LHCN-M2 (cell line): ENCODE data around the gene ACBD4. TPM values are rescaled to one million over a fixed set of nuclear protein-coding genes. Genes with fewer than 3 reads are reported as not detected.

ENCODE experiments used
- DNase-seq: peaks from one replicate; pipeline ENCODE4 v3.0.0-alpha.2; 2012; ENCODE audit warnings: low read depth
- polyA plus RNA-seq: library from polyadenylated mRNA; unstranded; fragments of >200 nt; gene quantifications from one replicate; pipeline ENCODE4 v1.2.1, GENCODE V29; 2012; ENCODE audit warnings: missing spikeins
- total RNA-seq: library from RNA; depleted of rRNA; stranded (reverse); fragments of >200 nt; gene quantifications from 2 replicates; pipeline ENCODE4 v1.2.3, GENCODE V29; 2014; rRNA removed

The ACBD4 gene
- total RNA-seq: 3.1 and 4.4 TPM in 2 replicates
- polyA plus RNA-seq: 5.1 TPM

DNA sequence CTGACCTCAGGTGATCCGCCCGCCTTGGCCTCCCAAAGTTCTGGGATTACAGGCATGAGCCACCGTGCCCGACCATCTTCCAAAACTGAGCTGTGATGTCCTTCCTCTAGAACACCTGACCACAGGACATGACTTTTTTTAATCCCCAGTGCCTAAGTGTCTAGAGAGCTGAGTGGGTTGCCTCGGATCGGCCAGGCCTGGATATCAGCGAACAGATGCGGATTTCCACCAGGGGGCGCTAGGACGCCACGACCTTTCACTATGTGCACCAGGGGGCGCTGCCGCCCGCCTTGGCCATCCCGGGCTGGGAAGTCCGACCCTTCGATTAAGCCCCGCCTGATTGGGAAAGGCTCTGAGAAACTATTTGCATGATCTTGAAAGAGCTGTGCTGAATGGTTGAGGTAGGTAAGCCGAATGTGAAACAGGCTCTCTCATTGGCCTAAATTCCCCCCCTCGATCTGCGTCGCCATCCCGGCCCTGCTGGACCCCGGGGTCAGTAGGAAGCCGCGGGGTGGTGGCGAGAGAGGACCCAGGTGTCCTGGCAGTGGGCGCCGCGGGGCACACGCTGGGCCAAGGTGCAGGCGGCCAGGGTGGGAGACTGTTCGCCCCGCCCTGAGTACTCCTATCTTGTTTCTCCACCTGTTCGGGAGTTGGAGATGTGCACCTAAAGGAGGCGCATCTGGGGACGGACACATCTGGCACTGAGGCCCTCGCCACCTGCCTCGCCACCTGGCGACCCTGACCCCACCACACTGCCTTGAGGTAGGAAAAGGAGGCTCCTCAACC, at the start of gene ACBD4:
TSS of gene ACBD4 (plus strand) at position 496 of the 786 bp plus-strand sequence. CDS start 458 bp downstream, outside the sequence.
- peak; percentile 97 for DNase-seq

DNA sequence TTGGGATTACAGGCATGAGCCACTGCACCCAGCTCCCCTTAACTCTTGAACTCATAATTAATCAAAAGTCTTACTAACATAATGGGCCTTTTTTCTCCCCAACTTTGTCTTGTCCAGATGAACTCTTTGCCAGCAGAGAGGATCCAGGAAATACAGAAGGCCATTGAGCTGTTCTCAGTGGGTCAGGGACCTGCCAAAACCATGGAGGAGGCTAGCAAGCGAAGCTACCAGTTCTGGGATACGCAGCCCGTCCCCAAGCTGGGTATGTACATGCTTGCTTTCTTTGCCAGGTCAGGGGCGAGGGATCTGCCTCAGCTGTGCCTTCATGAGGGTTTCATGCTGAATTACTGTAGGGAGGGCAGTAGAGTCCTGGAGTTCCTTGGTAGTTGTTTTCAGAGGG, 49.1 kb upstream of the ACBD4 start:
- no peak for DNase-seq

DNA sequence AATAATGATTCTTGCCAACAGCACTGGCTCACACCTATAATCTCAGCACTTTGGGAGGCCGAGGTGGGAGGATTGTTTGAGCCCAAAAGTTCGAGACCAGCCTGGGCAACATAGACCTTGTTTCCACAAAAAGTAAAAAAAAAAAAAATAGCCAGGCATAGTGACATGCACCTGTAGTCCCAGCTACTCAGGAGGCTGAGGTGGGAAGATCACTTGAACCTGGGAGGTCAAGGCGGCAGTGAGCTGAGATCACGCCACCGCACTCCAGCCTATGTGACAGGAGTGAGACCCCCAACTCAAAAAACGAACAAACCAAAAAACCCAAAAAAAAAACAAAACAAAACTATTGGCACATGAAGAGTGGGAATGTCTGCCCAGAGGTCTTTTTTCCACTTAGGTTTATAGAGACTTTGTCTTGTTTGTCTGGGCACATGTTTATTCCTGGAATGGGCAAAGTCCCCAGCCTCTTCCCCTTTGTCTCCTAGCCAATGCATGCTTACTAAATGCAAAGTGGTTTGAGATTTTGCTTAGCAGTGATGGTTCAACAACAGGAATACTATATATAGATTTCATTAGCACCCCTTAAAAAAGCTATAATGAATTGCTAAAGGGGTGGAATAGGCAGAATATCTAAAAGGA, 48.5 kb upstream of the ACBD4 start:
- no peak for DNase-seq

GRCh38 chr17:45087504-45087975, 47.9 kb upstream of the ACBD4 start:
- DNase-seq: peak; percentile 56

DNA sequence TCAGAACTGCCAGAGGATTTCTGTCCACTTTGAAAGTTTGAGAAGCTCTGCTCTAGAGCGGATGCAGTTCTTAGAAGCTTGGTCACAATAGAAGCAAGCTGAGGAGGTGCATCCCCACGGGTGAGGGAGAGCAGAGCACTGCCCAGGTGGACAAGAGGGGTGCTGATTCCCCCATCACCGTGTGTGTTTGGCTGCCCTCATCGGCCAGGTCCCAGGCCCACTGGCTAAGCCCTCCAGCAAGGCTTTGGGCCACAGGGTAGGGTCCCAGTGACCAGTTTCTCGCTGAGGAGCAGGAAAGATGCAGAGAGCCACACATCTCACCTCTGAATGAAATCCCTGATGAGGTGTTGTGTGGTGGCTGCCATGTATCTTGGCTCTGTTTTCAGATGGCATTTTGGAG, 47.5 kb upstream of the ACBD4 start:
- DNase-seq: no peak

GRCh38 chr17:45088741-45089140, 46.7 kb upstream of the ACBD4 start:
- no peak for DNase-seq

GRCh38 chr17:45090711-45091110, 44.8 kb upstream of the ACBD4 start:
- no peak for DNase-seq

DNA sequence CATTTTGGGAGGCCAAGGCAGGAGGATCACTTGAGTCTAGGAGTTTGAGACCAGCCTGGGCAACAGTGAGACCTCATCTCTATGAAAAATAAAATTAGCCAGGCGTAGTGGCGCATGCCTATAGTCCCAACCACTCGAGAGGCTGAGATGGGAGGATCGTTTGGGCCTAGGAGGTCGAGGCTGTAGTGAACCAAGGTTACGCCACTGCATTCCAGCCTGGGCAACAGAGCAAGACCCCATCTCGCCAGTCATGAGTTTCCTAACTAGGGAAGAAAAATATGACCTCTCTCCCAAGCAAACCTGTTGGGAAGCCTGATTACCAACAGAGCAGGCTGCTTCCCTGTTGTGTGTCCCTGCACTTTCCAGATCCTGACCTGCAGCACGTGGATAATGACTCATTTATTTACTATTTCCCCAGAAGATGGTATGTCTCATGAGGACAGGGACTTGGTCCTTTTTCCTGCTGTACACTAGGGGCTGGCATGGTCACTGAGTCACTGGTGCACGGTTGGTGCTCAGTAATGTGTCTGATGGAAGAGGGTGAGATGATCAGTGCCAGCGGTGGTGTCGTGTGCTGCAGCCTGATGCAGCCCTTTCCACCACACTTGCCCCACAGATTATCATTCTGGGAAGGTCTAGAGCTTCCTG, 43.6 kb upstream of the ACBD4 start:
- DNase-seq: peak; percentile 44

- DNase-seq: peak; percentile 98
Measured at GRCh38 chr17:45092911-45093430, 42.5 kb upstream of the ACBD4 start.

GRCh38 chr17:45093444-45094110, 41.9 kb upstream of the ACBD4 start:
- DNase-seq: peak; percentile 75

DNA sequence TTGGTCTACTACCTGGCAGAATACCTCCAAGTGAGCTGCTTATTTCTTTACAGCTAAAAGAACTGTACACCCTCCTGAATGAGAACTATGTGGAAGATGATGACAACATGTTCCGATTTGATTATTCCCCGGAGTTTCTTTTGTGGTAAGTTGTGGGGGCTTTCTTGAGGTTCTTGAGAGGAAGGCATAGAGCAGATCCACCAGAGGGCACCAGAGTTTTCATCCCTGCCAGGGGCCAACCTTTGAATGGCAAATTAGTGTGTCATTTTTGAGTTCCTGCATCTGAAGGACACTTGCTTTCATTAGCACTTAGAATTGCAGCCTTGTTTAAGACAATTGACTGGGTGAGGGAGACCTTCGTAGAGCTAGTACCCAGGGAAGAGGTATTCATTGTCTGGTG, 39.3 kb upstream of the ACBD4 start:
- peak; percentile 52 for DNase-seq

DNA sequence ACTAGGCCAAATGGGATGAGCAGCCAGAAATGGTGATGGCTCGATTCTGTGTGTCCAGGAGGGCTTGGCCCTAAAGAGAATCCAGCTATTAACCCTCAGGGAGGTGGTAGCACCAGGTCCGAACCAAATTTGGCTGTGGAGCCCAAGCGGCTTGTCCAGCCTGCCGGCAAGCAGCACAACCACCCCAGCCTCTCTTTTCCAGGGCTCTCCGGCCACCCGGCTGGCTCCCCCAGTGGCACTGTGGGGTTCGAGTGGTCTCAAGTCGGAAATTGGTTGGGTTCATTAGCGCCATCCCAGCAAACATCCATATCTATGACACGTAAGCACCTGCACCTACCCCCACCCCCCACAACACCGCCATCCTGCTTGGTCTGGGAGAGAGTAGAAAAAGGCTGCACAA, 38.6 kb upstream of the ACBD4 start:
- DNase-seq: no peak

DNA sequence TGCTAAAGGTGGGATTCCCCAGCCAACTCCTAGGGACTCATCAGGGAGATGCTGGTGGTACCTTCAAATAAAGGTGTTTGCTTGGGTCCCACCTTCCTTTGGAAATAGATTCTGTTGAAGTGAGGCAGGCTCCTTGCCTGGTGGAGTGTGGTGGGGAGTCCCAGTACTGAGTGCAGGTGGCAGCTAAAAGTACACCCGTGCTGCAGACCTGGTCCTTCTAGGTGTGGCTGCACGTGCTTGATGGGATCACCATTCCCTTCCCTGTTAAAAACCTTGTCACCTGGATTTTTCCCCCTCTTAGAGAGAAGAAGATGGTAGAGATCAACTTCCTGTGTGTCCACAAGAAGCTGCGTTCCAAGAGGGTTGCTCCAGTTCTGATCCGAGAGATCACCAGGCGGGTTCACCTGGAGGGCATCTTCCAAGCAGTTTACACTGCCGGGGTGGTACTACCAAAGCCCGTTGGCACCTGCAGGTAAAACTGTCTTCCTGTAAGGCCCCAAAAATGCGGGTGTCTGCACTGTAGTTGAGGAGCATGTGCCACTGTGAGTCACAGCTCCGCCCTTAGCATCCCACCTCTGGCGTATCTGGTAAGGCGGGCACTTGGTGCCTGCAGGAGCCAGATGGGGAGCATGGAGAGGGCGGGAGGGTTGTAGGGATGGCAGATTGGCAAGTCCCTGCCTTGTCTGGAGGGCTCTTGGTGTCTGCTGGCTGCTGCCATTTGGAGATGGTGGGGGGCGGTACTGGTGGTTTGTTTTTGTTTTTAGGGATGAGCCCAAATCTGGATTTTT, 37.2 kb upstream of the ACBD4 start:
- DNase-seq: no peak

DNA sequence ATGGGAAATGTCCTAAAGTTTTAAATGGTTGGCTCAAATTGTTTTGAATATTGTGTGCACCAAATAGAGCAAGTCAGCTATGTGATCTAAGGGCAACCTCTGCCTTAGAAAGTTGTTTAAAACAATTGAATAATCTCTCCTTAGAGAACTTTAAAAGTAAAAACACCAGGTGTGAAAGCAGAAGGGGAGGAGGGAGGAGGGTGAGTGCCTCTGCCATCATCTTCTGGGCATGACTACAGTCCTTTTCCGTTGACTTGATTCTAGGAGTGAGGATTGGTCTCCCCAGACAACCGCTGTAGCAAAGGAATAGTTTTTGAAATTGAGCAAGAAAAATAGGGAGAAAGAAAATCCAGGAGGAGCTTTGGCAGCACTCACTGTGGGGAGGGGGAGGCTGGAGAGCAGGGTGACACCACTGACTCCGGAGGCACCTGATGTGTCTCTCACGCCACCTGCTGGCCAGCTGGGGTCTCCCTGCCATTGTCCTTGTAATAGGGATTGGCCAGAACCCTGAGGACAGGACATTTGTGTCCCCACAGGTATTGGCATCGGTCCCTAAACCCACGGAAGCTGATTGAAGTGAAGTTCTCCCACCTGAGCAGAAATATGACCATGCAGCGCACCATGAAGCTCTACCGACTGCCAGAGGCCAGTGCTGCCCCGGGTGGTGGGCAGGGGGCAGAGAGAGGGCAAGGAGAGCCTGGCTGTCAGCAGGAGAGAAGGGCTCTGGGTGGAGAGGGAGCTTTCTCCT, 36.4 kb upstream of the ACBD4 start:
- DNase-seq: peak; percentile 62

- DNase-seq: no peak
Measured at GRCh38 chr17:45101546-45101882, 34.0 kb upstream of the ACBD4 start.

- DNase-seq: peak; percentile 31
Measured at GRCh38 chr17:45101883-45102811, 33.3 kb upstream of the ACBD4 start.

DNA sequence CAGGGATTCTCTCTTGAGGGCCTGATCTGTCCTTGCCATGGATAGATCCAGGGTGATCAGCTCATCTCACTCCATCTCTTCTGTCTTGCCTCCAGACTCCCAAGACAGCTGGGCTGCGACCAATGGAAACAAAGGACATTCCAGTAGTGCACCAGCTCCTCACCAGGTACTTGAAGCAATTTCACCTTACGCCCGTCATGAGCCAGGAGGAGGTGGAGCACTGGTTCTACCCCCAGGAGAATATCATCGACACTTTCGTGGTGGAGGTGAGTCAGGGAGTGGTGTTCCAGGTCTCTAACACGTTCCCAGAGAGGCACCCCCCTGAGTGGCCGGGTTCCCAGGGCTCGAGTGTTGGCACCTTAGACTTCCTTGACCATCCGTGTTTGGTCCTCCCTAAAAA, 32.6 kb upstream of the ACBD4 start:
- DNase-seq: no peak

- DNase-seq: no peak
Measured at GRCh38 chr17:45103269-45103795, 32.2 kb upstream of the ACBD4 start.

GRCh38 chr17:45104029-45104428, 31.5 kb upstream of the ACBD4 start:
- DNase-seq: peak; percentile 30
